ENCODE results near the gene NOXO1. TPM values are rescaled to one million over a fixed set of nuclear protein-coding genes. Genes with fewer than 3 reads are reported as not detected.
A peak's percentile ranks its signal among the peaks of the same experiment; 100 is the strongest.

NOXO1 gene
- total and polyA plus RNA-seq, 10 of the 15 experiments (the other 5 are each of a cell fraction or from before 2014, with no cell fraction given), result 0.09 to 0.76 (median 0.26) TPM; not detected in 4

- TF ChIP-seq MLLT1 (IDR thresholded peaks at IDR 0.05), result 0 out of 2 replicates have a peak, but pooled peaks have one; percentile 22
- no peak for TF ChIP-seq ATF7 (IDR thresholded peaks at IDR 0.05; ENCODE audit: low read depth)
- TF ChIP-seq HDGF (IDR thresholded peaks at IDR 0.05), result 0 out of 2 replicates have a peak, but pooled peaks have one; percentile 43
- no peak for TF ChIP-seq PBX3 (IDR thresholded peaks at IDR 0.05; ENCODE audit: insufficient replicate concordance, low read depth, low read length)
- TF ChIP-seq BACH1 (IDR thresholded peaks at IDR 0.05; ENCODE audit: borderline replicate concordance), result no peak; the same call in 1 of the 2 replicates
- TF ChIP-seq STAT3 (IDR thresholded peaks at IDR 0.05; ENCODE audit: low read depth, low read length), result no peak
- TF ChIP-seq JUND (IDR thresholded peaks at IDR 0.05; ENCODE audit: low read depth, low read length), result 0 out of 2 replicates have a peak, but pooled peaks have one; percentile 31
- no peak for TF ChIP-seq REST (IDR thresholded peaks at IDR 0.05; ENCODE audit: low read depth, low read length)
- TF ChIP-seq RBBP5 (conservative IDR thresholded peaks at IDR 0.05), result no peak
- TF ChIP-seq BHLHE40 (IDR thresholded peaks at IDR 0.05; ENCODE audit: borderline replicate concordance in 1 of 2, low read depth in 2 of 2, low read length in 1 of 2), result peak; percentile 47 to 58; a peak in 2 of 4 replicates
- TF ChIP-seq ZBTB33 (IDR thresholded peaks at IDR 0.05), result no peak; the same call in 1 of the 2 replicates
- TF ChIP-seq ZNF207 (IDR thresholded peaks at IDR 0.05; ENCODE audit: borderline replicate concordance), result no peak
- no peak for TF ChIP-seq FOS (IDR thresholded peaks at IDR 0.05; ENCODE audit: borderline replicate concordance, extremely low read depth, insufficient read length)
- TF ChIP-seq NBN (IDR thresholded peaks at IDR 0.05), result 0 out of 2 replicates have a peak, but pooled peaks have one; percentile 33
- no peak for TF ChIP-seq IRF3 (IDR thresholded peaks at IDR 0.05)
- TF ChIP-seq TAF1 (IDR thresholded peaks at IDR 0.05; ENCODE audit: borderline replicate concordance, low read depth, low read length), result no peak
- TF ChIP-seq MXI1 (IDR thresholded peaks at IDR 0.05; ENCODE audit: low read depth, low read length), result 0 out of 2 replicates have a peak, but pooled peaks have one; percentile 63
- no peak for TF ChIP-seq POLR2AphosphoS2 (IDR thresholded peaks at IDR 0.05; ENCODE audit: low read depth, low read length)
- 0 out of 3 replicates have a peak, but pooled peaks of 1 of the 2 experiments have one; percentile 46 for TF ChIP-seq EGR1 (IDR thresholded peaks at IDR 0.05; ENCODE audit: borderline replicate concordance in 1 of 2, low read depth in 2 of 2, low read length in 2 of 2)
These were observed 42.1 kb upstream of the NOXO1 start (continued) for GRCh38 chr16:2023092-2024031.

Measured in GM12878 (cell line).